ENCODE data around the gene LCK.

The LCK gene

GRCh38 chr1:32318127-32318869 lies 67.2 kb downstream of the LCK start:
- DNase-seq (ENCODE audit: low read depth in 1 of 2, low spot score in 1 of 2), result no peak

GRCh38 chr1:32321712-32322291 lies 70.7 kb downstream of the LCK start:
- DNase-seq (ENCODE audit: low read depth in 1 of 2, low spot score in 1 of 2), result no peak

- no peak for DNase-seq (ENCODE audit: low read depth in 1 of 2, low spot score in 1 of 2)
Observed at GRCh38 chr1:32327204-32327603, 76.1 kb downstream of the LCK start.

GRCh38 chr1:32329931-32330466 lies 78.9 kb downstream of the LCK start:
- DNase-seq (ENCODE audit: low read depth in 1 of 2, low spot score in 1 of 2), result no peak

GRCh38 chr1:32330558-32331151 lies 79.6 kb downstream of the LCK start:
- DNase-seq (ENCODE audit: low read depth in 1 of 2, low spot score in 1 of 2), result no peak

GRCh38 chr1:32331549-32331948 lies 80.5 kb downstream of the LCK start:
- no peak for DNase-seq (ENCODE audit: low read depth in 1 of 2, low spot score in 1 of 2)

- no peak for DNase-seq (ENCODE audit: low read depth in 1 of 2, low spot score in 1 of 2)
Observed at GRCh38 chr1:32332290-32333079, 81.4 kb downstream of the LCK start.

GRCh38 chr1:32333251-32333963 lies 82.3 kb downstream of the LCK start:
- DNase-seq (ENCODE audit: low read depth in 1 of 2, low spot score in 1 of 2), result no peak

- no peak for DNase-seq (ENCODE audit: low read depth in 1 of 2, low spot score in 1 of 2)
Observed at GRCh38 chr1:32334274-32334861, 83.3 kb downstream of the LCK start.

GRCh38 chr1:32334864-32335534 lies 83.9 kb downstream of the LCK start:
- DNase-seq (ENCODE audit: low read depth in 1 of 2, low spot score in 1 of 2), result peak; percentile 45 to 58

- no peak for DNase-seq (ENCODE audit: low read depth in 1 of 2, low spot score in 1 of 2)
Observed at GRCh38 chr1:32335535-32335789, 84.4 kb downstream of the LCK start.

Measured in stimulated activated CD4-positive, alpha-beta T cell treated with anti-CD3 and anti-CD28 coated beads, Interleukin-15, amount 100 ng/mL, for 1 hour (primary cell).